BLaER1 treated with 17β-estradiol and CSF1 and Interleukin-3, amounts not matched to agents 10 nM and 100 nM (cell line): ENCODE data around the gene DNAJC5.
"Not testable (repeated sequence)": the region's sequence is repeated elsewhere in the genome, so short reads cannot be mapped to it uniquely, and the experiment has no call there.

ENCODE experiments used
- H3K27ac ChIP-seq, 11 experiments: shearing (Covaris generic); formaldehyde crosslinking; 2 replicates each; pipeline ENCODE4 v1.8.1; 2022
- H3K27me3 ChIP-seq, 11 experiments: shearing (Covaris generic); formaldehyde crosslinking; 2 replicates each; pipeline ENCODE4 v1.8.1; 2022
- H3K36me3 ChIP-seq, 11 experiments: shearing (Covaris generic); formaldehyde crosslinking; 2 replicates each; pipeline ENCODE4 v1.8.1; 2022
- H3K4me1 ChIP-seq, 10 experiments: shearing (Covaris generic); formaldehyde crosslinking; 2 replicates each; pipeline ENCODE4 v1.8.1; 2022
- H3K4me2 ChIP-seq, 11 experiments: shearing (Covaris generic); formaldehyde crosslinking; 2 replicates each; pipeline ENCODE4 v1.8.1; 2022
- H3K4me3 ChIP-seq, 10 experiments: shearing (Covaris generic); formaldehyde crosslinking; 2 replicates each; pipeline ENCODE4 v1.8.1; 2022
- H3K9ac ChIP-seq, 11 experiments: shearing (Covaris generic); formaldehyde crosslinking; 2 replicates each; pipeline ENCODE4 v1.8.1; 2022
- H3K9me3 ChIP-seq, 11 experiments: shearing (Covaris generic); formaldehyde crosslinking; replicated peaks in 1 of 11; 2 replicates each; pipeline ENCODE4 v1.8.1; 2022
- H4K20me1 ChIP-seq, 11 experiments: shearing (Covaris generic); formaldehyde crosslinking; 2 replicates each; pipeline ENCODE4 v1.8.1; 2022
- Cebpa-rat ChIP-seq, 11 experiments: shearing (Covaris generic); IDR thresholded peaks; 2 replicates each; pipeline ENCODE4 v1.8.1; 2022

Gene DNAJC5

GRCh38 chr20:63900413-63900812, 5.5 kb downstream of the DNAJC5 start:
- peaks cover 79 to 90% (median 86%) of the 10 kb centered on the region in 10 experiments for H3K4me1 ChIP-seq
- peak overlapping the region in 6 of 10 experiments; percentile 31 to 46 (median 39); a peak in 8 of 20 replicates for H3K4me3 ChIP-seq
- peaks cover 17 to 77% (median 58%) of the 10 kb centered on the region in 11 experiments; a peak in 21 of 22 replicates for H3K36me3 ChIP-seq
- peak in 9 of 11 experiments; percentile 45 to 87 (median 69); a peak in 14 of 22 replicates for TF ChIP-seq Cebpa-rat (IDR thresholded peaks at IDR 0.05)
- H4K20me1 ChIP-seq: peaks cover 84 to 97% (median 92%) of the 10 kb centered on the region in 11 experiments
- no peaks in the 10 kb centered on the region for H3K27me3 ChIP-seq
- no peaks in the 10 kb centered on the region for H3K9me3 ChIP-seq
- peak overlapping the region; percentile 54 to 100 (median 93) for H3K4me2 ChIP-seq
- H3K27ac ChIP-seq: peak overlapping the region in 10 of 11 experiments; percentile 59 to 94 (median 90); a peak in 20 of 22 replicates
- peak overlapping the region; percentile 38 to 94 (median 67); a peak in 19 of 22 replicates for H3K9ac ChIP-seq

GRCh38 chr20:63903796-63904561, 9.1 kb downstream of the DNAJC5 start:
- Histone ChIP-seq H3K4me2 (peak overlapping the region; percentile 7 to 100 (median 55); a peak in 16 of 22 replicates), H4K20me1 (peaks cover 92 to 100% (median 100%) of the 10 kb centered on the region in 11 experiments), H3K4me3 (peak overlapping the region in 1 of 10 experiments; percentile 38; a peak in 1 of 20 replicates), H3K27me3 (no peaks in the 10 kb centered on the region), H3K27ac (peak overlapping the region in 9 of 11 experiments; percentile 38 to 92 (median 58); a peak in 12 of 22 replicates), H3K9ac (peak overlapping the region in 9 of 11 experiments; percentile 1 to 55 (median 39); a peak in 10 of 22 replicates), H3K4me1 (peaks cover 73 to 98% (median 87%) of the 10 kb centered on the region in 10 experiments), H3K9me3 (no peaks in the 10 kb centered on the region), H3K36me3 (peaks cover 9 to 88% (median 65%) of the 10 kb centered on the region in 11 experiments; a peak in 21 of 22 replicates)
- peak in 2 of 11 experiments; percentile 28 to 60; a peak in 2 of 22 replicates for TF ChIP-seq Cebpa-rat (IDR thresholded peaks at IDR 0.05)

- peak overlapping the region in 8 of 11 experiments; percentile 14 to 50 (median 28); a peak in 12 of 22 replicates for H3K9ac ChIP-seq
- H3K27me3 ChIP-seq: no peaks in the 10 kb centered on the region
- no peak for TF ChIP-seq Cebpa-rat (IDR thresholded peaks at IDR 0.05)
- peaks cover 0 to 5% (median under 1%) of the 10 kb centered on the region in 11 experiments; a peak in 9 of 22 replicates for H3K9me3 ChIP-seq
- H3K36me3 ChIP-seq: peaks cover 5 to 88% (median 51%) of the 10 kb centered on the region in 11 experiments; a peak in 20 of 22 replicates
- no peak overlapping the region for H3K4me3 ChIP-seq
- peaks cover 99 to 100% (median 100%) of the 10 kb centered on the region in 11 experiments for H4K20me1 ChIP-seq
- peak overlapping the region; percentile 28 to 68 (median 48); a peak in 17 of 22 replicates for H3K4me2 ChIP-seq
- peaks cover 72 to 97% (median 87%) of the 10 kb centered on the region in 10 experiments for H3K4me1 ChIP-seq
- peak overlapping the region in 10 of 11 experiments; percentile 1 to 68 (median 32); a peak in 11 of 22 replicates for H3K27ac ChIP-seq
Measured at GRCh38 chr20:63908008-63908682, 13.2 kb downstream of the DNAJC5 start.

GRCh38 chr20:63911176-63911575, 16.2 kb downstream of the DNAJC5 start:
- H3K4me3 ChIP-seq: no peak overlapping the region
- peaks cover 27 to 88% (median 58%) of the 10 kb centered on the region in 11 experiments for H3K36me3 ChIP-seq
- H3K4me1 ChIP-seq: peaks cover 60 to 89% (median 72%) of the 10 kb centered on the region in 10 experiments
- peaks cover 81 to 100% (median 100%) of the 10 kb centered on the region in 11 experiments for H4K20me1 ChIP-seq
- peak overlapping the region in 6 of 11 experiments; percentile 6 to 41 (median 24); a peak in 6 of 22 replicates for H3K9ac ChIP-seq
- peak overlapping the region; percentile 8 to 81 (median 47); a peak in 19 of 22 replicates for H3K4me2 ChIP-seq
- H3K27me3 ChIP-seq: no peaks in the 10 kb centered on the region
- peaks cover 10 to 35% (median 30%) of the 10 kb centered on the region in 11 experiments for H3K9me3 ChIP-seq
- H3K27ac ChIP-seq: peak overlapping the region in 6 of 11 experiments; percentile 23 to 53 (median 43); a peak in 11 of 22 replicates
- no peak for TF ChIP-seq Cebpa-rat (IDR thresholded peaks at IDR 0.05)

- Histone ChIP-seq H3K4me1 (peaks cover 51 to 83% (median 59%) of the 10 kb centered on the region in 10 experiments), H3K9me3 (peaks cover 15 to 43% (median 40%) of the 10 kb centered on the region in 11 experiments), H4K20me1 (peaks cover 81 to 100% (median 100%) of the 10 kb centered on the region in 11 experiments), H3K9ac (no peak overlapping the region), H3K4me2 (0 out of 22 replicates have a peak overlapping the region, but pooled peaks of 2 of the 11 experiments have one; percentile 26 to 81), H3K27me3 (no peaks in the 10 kb centered on the region), H3K4me3 (0 out of 20 replicates have a peak overlapping the region, but pooled peaks of 2 of the 10 experiments have one; percentile 15 to 27), H3K27ac (0 out of 22 replicates have a peak overlapping the region, but pooled peaks of 1 of the 11 experiments have one; percentile 14), H3K36me3 (peaks cover 51 to 88% (median 70%) of the 10 kb centered on the region in 11 experiments)
- no peak for TF ChIP-seq Cebpa-rat (IDR thresholded peaks at IDR 0.05)
Measured at GRCh38 chr20:63913768-63914167, 18.8 kb downstream of the DNAJC5 start.

- peaks cover 76 to 100% (median 98%) of the 10 kb centered on the region in 11 experiments for H4K20me1 ChIP-seq
Measured at GRCh38 chr20:63915471-63915870, 20.5 kb downstream of the DNAJC5 start.

GRCh38 chr20:63916371-63916939, 21.5 kb downstream of the DNAJC5 start:
- Histone ChIP-seq H3K4me1 (peaks cover 26 to 57% (median 35%) of the 10 kb centered on the region in 10 experiments), H4K20me1 (peaks cover 76 to 100% (median 98%) of the 10 kb centered on the region in 11 experiments), H3K9me3 (peaks cover 15 to 43% (median 40%) of the 10 kb centered on the region in 11 experiments), H3K36me3 (peaks cover 73 to 98% (median 89%) of the 10 kb centered on the region in 11 experiments), H3K4me3 (0 out of 20 replicates have a peak overlapping the region, but pooled peaks of 1 of the 10 experiments have one; percentile 21), H3K4me2 (peak overlapping the region in 2 of 11 experiments; percentile 9 to 39; a peak in 1 of 22 replicates)
- not testable (repeated sequence) for H3K27ac ChIP-seq, H3K9ac ChIP-seq, H3K27me3 ChIP-seq

More at GRCh38 chr20:63915471-63915870, 20.5 kb downstream of the DNAJC5 start:
- no peak for TF ChIP-seq Cebpa-rat (IDR thresholded peaks at IDR 0.05)
- H3K4me1 ChIP-seq: peaks cover 34 to 66% (median 44%) of the 10 kb centered on the region in 10 experiments
- no peaks in the 10 kb centered on the region for H3K27me3 ChIP-seq
- peaks cover 15 to 43% (median 40%) of the 10 kb centered on the region in 11 experiments for H3K9me3 ChIP-seq
- peaks cover 63 to 94% (median 79%) of the 10 kb centered on the region in 11 experiments for H3K36me3 ChIP-seq
- H3K9ac ChIP-seq: no peak overlapping the region
- peak overlapping the region in 2 of 10 experiments; percentile 8 to 21; a peak in 1 of 20 replicates for H3K4me3 ChIP-seq
- H3K4me2 ChIP-seq: peak overlapping the region in 1 of 11 experiments; percentile 15; a peak in 1 of 22 replicates
- no peak overlapping the region for H3K27ac ChIP-seq
